Measurements from ENCODE around the gene MISP. TPM values are rescaled to one million over a fixed set of nuclear protein-coding genes. Genes with fewer than 3 reads are reported as not detected.

Gene MISP
- total and polyA plus RNA-seq, 7 experiments from 2014 or later, result not detected

DNA sequence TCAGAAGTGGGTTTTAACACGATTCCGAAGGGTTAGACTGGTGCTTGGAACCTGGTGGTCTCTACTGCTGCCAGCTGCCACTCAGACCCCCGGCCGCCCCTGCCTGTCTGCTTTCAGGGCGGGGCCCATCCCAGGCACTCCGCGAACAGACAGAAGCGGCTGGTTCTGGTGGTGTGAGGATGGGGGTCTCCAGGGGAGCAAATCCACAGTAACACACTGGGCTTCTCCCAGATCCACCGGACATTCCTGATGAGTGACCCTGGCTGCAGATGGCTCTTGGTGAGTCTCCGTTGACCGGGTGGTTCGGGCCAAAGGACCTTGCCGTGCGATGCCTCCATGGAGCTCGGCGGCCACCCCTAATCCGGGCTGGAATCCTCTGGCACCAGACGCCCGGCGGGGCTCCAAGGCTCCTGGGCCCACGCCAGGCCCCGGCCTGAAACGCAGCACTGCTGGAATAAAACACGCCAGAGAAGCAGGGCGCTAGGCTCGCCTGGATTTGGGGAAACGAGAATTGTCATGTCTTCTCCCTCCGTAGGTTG lies 44.2 kb downstream of the MISP start:
- Mint-ChIP-seq H3K9me3 (peaks cover 0 to 4% (median 0%) of the 10 kb centered on the region in 11 donors), H3K27ac (no peak overlapping the region), H3K4me3 (peak overlapping the region in 2 of 10 donors; percentile 51), H3K27me3 (peaks cover 0 to 2% (median 0%) of the 10 kb centered on the region in 5 donors), H3K4me1 (peaks cover 12 to 19% (median 17%) of the 10 kb centered on the region in 7 donors), H3K36me3 (peaks cover 0 to 12% (median 0%) of the 10 kb centered on the region in 5 donors)
- Histone ChIP-seq H3K27ac (ENCODE audit: low read depth, low read length) (no peak overlapping the region), H3K4me1 (ENCODE audit: control insufficient read depth in 2 of 2, insufficient read depth in 2 of 2, low read length in 2 of 2) (peaks cover 12 to 14% of the 10 kb centered on the region in 2 donors), H3K9me3 (ENCODE audit: control insufficient read depth in 2 of 3, low read length in 3 of 3) (no peaks in the 10 kb centered on the region), H3K4me3 (ENCODE audit: low read length) (no peak overlapping the region), H3K36me3 (ENCODE audit: control insufficient read depth in 2 of 3, insufficient read depth in 3 of 3, low read length in 3 of 3) (peaks cover 0 to 4% (median 0%) of the 10 kb centered on the region in 3 experiments), H3K27me3 (ENCODE audit: control insufficient read depth in 2 of 2, insufficient read depth in 2 of 2, low read length in 2 of 2) (no peaks in the 10 kb centered on the region)
- DNase-seq (no peak), ATAC-seq (no peak)
- CTCF ChIA-PET, result no interaction called here
- POLR2A ChIA-PET, result interaction anchor here (0.6 kb wide), 1 partner anchor 242 kb away, joined by 3 read pairs; no protein-coding TSS in a partner anchor
- intact Hi-C loops (cut with micrococcal nuclease), result loop anchor here (5.0 to 10.0 kb wide), 3 partner anchors 450 to 857 kb away; partner anchors contain the start of genes ATP5F1D (in 1 of the 2), CIRBP (in 1 of the 2), MIDN (in 1 of the 2) and TCF3 (in 1 of the 2)

DNA sequence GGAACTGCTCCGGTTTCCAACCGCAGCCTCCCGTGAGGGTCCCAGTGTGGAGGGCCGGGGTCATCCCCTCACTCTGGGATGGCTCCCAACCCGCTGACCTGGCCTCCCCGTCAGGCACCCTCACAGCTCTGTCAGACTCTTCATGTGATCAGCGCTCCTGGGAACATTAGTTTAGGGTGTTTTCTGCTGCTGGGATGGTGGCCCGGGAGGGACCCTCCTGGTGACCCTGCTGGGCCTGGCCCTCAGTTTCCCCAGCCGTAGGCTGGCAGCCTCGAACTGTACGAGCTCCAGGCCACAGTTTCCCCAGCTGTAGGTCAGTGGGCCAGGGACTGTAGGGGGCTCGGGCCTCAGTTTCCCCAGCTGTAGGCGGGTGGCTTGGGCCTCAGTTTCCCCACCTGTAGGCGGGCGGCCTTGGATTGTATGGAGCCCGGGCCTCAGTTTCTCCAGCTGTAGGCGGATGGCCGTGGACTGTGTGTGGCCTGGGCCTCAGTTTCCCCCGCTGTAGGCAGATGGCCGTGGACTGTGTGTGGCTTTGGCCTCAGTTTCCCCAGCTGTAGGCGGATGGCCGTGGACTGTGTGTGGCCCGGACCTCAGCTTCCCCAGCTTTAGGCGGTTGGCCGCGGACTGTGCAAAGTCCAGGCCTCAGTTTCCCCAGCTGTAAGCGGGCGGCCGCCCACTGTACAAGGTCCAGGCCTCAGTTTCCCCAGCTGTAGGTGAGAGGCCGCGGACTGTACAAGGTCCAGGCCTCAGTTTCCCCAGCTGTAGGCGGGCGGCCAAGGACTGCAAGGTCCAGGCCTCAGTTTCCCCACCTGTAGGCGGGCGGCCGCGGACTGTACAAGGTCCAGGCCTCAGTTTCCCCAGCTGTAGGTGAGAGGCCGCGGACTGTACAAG lies 45.0 kb downstream of the MISP start:
- CTCF ChIA-PET, result no interaction called here
- peaks cover 19 to 21% of the 10 kb centered on the region in 2 donors for H3K4me1 ChIP-seq (ENCODE audit: control insufficient read depth in 2 of 2, insufficient read depth in 2 of 2, low read length in 2 of 2)
- peaks cover 18 to 27% (median 23%) of the 10 kb centered on the region in 7 donors for H3K4me1 Mint-ChIP-seq
- no peak overlapping the region for H3K27ac Mint-ChIP-seq
- ATAC-seq (no peak), DNase-seq (no peak)
- H3K9me3 Mint-ChIP-seq, result peaks cover 0 to 4% (median 0%) of the 10 kb centered on the region in 11 donors
- peak overlapping the region in 6 of 10 donors; percentile 3 to 93 (median 88) for H3K4me3 Mint-ChIP-seq
- H3K27me3 ChIP-seq (ENCODE audit: control insufficient read depth in 2 of 2, insufficient read depth in 2 of 2, low read length in 2 of 2), result no peaks in the 10 kb centered on the region
- peak overlapping the region; percentile 71 for H3K27ac ChIP-seq (ENCODE audit: low read depth, low read length)
- H3K4me3 ChIP-seq (ENCODE audit: low read length), result peak overlapping the region; percentile 72
- POLR2A ChIA-PET, result interaction anchor here (0.6 to 1.3 kb wide), 3 partner anchors 91 to 241 kb away, joined by 3 to 4 read pairs (median 3); no protein-coding TSS in a partner anchor
- H3K36me3 Mint-ChIP-seq, result peaks cover 0 to 17% (median 0%) of the 10 kb centered on the region in 5 donors
- no peaks in the 10 kb centered on the region for H3K9me3 ChIP-seq (ENCODE audit: control insufficient read depth in 2 of 3, low read length in 3 of 3)
- peaks cover 0 to 2% (median 0%) of the 10 kb centered on the region in 5 donors for H3K27me3 Mint-ChIP-seq
- H3K36me3 ChIP-seq (ENCODE audit: control insufficient read depth in 2 of 3, insufficient read depth in 3 of 3, low read length in 3 of 3), result peaks cover 0 to 7% (median 0%) of the 10 kb centered on the region in 3 experiments
- intact Hi-C loops (cut with micrococcal nuclease), result loop anchor here (2.0 to 10.0 kb wide), 10 partner anchors 25 to 856 kb away; partner anchors contain the start of genes ATP5F1D (in 1 of the 2), CIRBP (in 1 of the 2), DAZAP1 (in 1 of the 2) and MIDN (in 1 of the 2)

DNA sequence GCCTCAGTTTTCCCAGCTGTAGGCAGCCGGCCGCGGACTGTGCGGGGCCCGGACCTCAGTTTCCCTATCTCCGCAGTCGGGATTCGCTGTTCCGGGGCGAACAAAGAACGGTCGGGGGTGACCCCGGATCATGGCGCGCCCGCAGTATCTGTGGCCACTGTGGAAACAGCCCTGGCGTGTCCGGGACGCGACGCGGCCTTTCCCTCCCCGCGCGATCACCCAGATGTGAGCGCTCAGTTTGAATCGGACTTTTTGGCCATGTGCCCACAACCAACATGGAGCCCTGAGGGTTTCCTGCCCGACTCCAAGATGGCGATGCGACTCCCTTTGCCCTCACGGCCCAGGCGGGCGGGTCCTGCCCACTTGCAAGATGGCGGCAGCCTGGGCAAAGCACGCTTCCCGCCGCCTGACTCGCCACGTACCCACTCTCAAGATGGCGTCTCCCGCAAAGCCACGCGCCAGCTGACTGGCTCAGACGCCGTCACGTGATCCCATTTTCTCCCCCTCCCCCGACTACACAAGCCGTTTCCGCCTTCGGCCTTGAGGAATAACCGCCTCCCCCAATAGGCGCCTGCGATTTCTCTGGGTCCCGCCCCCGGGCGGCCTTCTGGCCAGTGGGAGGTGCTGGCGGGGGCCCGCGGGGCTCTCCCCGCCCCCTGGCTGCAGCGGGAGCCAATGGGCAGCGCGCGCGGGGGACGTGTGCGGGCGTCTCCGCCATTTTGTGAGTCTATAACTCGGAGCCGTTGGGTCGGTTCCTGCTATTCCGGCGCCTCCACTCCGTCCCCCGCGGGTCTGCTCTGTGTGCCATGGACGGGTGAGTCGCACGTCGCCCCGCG lies 46.0 kb downstream of the MISP start, which contains the start of gene PTBP1:
PTBP1 (plus strand) TSS at position 761 of the 836 bp plus-strand sequence; CDS start at position 807, 46 bp downstream.
- peak; percentile 94 to 100 (median 100) for DNase-seq
- Histone ChIP-seq H3K27ac (ENCODE audit: low read depth, low read length) (peak within 1 kb of the TSS; percentile 78), H3K27me3 (ENCODE audit: control insufficient read depth in 2 of 2, insufficient read depth in 2 of 2, low read length in 2 of 2) (no peaks in the 10 kb centered on the region), H3K36me3 (ENCODE audit: control insufficient read depth in 2 of 3, insufficient read depth in 3 of 3, low read length in 3 of 3) (peaks cover 0 to 11% (median 0%) of the 10 kb centered on the region in 3 experiments), H3K4me3 (ENCODE audit: low read length) (peak within 1 kb of the TSS; percentile 78), H3K9me3 (ENCODE audit: control insufficient read depth in 2 of 3, low read length in 3 of 3) (no peaks in the 10 kb centered on the region), H3K4me1 (ENCODE audit: control insufficient read depth in 2 of 2, insufficient read depth in 2 of 2, low read length in 2 of 2) (peaks cover 29 to 31% of the 10 kb centered on the region in 2 donors)
- Mint-ChIP-seq H3K27me3 (peaks cover 0 to 2% (median 0%) of the 10 kb centered on the region in 5 donors), H3K27ac (peak within 1 kb of the TSS; percentile 85 to 97 (median 92)), H3K9me3 (peaks cover 0 to 4% (median 0%) of the 10 kb centered on the region in 11 donors), H3K36me3 (peaks cover 0 to 18% (median 0%) of the 10 kb centered on the region in 5 donors), H3K4me1 (peaks cover 26 to 36% (median 32%) of the 10 kb centered on the region in 7 donors), H3K4me3 (peak within 1 kb of the TSS; percentile 86 to 97 (median 94))
- CTCF ChIA-PET, result no interaction called here
- ATAC-seq, result peak; percentile 91
- POLR2A ChIA-PET, result interaction anchor here (0.6 to 1.4 kb wide), 5 partner anchors 76 to 136 kb away, joined by 3 to 4 read pairs (median 3); no protein-coding TSS in a partner anchor
- intact Hi-C loops (cut with micrococcal nuclease), result loop anchor here (1.0 to 10.0 kb wide), 20 partner anchors 26 to 855 kb away; partner anchors contain the start of genes BSG (in 2 of the 2), DAZAP1 (in 2 of the 2), POLRMT (in 2 of the 2) and RNF126 (in 2 of the 2)

DNA sequence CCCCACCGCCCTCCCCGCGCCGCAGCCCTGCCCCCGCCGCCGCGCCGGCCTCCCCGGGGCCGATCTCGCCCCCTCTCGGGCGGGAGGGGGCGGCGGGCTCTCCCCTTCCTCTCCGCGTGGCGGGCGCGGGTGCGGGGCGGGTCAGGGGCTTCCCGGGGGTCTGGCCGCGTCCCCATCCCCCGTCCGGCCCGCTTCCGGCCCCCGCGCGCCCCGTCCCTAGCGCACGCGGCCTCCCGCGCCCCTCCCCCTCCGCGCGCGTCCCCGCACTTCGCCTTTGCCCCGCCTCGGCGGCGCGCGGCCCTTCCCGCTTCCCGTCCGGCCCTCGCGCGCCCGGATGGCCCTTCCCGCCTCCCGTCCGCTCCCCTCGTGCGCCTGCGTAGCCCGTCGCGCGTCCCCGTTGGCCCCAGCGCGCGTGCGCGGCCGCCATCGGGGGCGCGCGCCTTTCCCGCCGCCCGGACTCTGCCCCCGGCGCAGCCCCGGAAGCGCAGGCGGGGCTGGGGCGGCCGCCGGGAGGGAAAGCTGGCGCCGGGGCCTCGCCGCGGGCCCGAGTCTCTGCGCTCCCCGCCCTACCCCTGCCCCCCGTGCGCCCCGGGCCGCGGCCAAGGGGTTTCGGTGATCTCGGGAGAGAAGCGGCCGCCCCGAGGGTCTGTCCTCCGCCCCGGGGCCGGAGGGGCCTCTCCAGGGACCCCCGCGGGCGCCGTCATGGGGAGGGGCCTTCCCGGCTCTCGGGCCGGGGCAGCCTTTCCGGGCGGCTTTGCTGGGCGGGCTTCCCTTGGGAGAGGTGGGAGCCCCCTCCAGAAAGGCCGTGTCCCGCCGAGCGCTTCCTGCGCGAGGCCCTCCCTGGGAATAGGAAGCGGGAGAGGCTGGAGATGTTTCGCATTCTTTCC lies 46.9 kb downstream of the MISP start:
- Histone ChIP-seq H3K36me3 (ENCODE audit: control insufficient read depth in 2 of 3, insufficient read depth in 3 of 3, low read length in 3 of 3) (peaks cover 0 to 18% (median 0%) of the 10 kb centered on the region in 3 experiments), H3K4me1 (ENCODE audit: control insufficient read depth in 2 of 2, insufficient read depth in 2 of 2, low read length in 2 of 2) (peaks cover 37 to 39% of the 10 kb centered on the region in 2 donors), H3K9me3 (ENCODE audit: control insufficient read depth in 2 of 3, low read length in 3 of 3) (no peaks in the 10 kb centered on the region), H3K4me3 (ENCODE audit: low read length) (peak overlapping the region; percentile 78), H3K27ac (ENCODE audit: low read depth, low read length) (peak overlapping the region; percentile 78), H3K27me3 (ENCODE audit: control insufficient read depth in 2 of 2, insufficient read depth in 2 of 2, low read length in 2 of 2) (no peaks in the 10 kb centered on the region)
- intact Hi-C loops (cut with micrococcal nuclease), result loop anchor here (1.0 to 10.0 kb wide), 20 partner anchors 27 to 855 kb away; partner anchors contain the start of genes BSG (in 2 of the 2), DAZAP1 (in 2 of the 2), POLRMT (in 2 of the 2) and RNF126 (in 2 of the 2)
- H3K4me3 Mint-ChIP-seq, result peak overlapping the region; percentile 86 to 96 (median 92)
- DNase-seq, result peak; percentile 78 to 96 (median 89)
- peak; percentile 46 for ATAC-seq
- CTCF ChIA-PET, result no interaction called here
- POLR2A ChIA-PET, result interaction anchor here (1.0 to 1.5 kb wide), 6 partner anchors 22 to 469 kb away, joined by 3 to 4 read pairs (median 3); no protein-coding TSS in a partner anchor
- H3K9me3 Mint-ChIP-seq, result peaks cover 0 to 4% (median 0%) of the 10 kb centered on the region in 11 donors
- peak overlapping the region; percentile 85 to 97 (median 92) for H3K27ac Mint-ChIP-seq
- H3K27me3 Mint-ChIP-seq, result peaks cover 0 to 2% (median 0%) of the 10 kb centered on the region in 5 donors
- peaks cover 0 to 18% (median 0%) of the 10 kb centered on the region in 5 donors for H3K36me3 Mint-ChIP-seq
- H3K4me1 Mint-ChIP-seq, result peaks cover 33 to 44% (median 39%) of the 10 kb centered on the region in 7 donors

Measured in naive thymus-derived CD4-positive, alpha-beta T cell (primary cell).